ENCODE results near the gene RPL28.

GRCh38 chr19:55358493-55358892, 27.2 kb upstream of the RPL28 start:
- TF ChIP-seq, protein P1, sequence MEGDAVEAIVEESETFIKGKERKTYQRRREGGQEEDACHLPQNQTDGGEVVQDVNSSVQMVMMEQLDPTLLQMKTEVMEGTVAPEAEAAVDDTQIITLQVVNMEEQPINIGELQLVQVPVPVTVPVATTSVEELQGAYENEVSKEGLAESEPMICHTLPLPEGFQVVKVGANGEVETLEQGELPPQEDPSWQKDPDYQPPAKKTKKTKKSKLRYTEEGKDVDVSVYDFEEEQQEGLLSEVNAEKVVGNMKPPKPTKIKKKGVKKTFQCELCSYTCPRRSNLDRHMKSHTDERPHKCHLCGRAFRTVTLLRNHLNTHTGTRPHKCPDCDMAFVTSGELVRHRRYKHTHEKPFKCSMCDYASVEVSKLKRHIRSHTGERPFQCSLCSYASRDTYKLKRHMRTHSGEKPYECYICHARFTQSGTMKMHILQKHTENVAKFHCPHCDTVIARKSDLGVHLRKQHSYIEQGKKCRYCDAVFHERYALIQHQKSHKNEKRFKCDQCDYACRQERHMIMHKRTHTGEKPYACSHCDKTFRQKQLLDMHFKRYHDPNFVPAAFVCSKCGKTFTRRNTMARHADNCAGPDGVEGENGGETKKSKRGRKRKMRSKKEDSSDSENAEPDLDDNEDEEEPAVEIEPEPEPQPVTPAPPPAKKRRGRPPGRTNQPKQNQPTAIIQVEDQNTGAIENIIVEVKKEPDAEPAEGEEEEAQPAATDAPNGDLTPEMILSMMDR (IDR thresholded peaks at IDR 0.05), result no peak
- TF ChIP-seq POLR2A (IDR thresholded peaks at IDR 0.05), result no peak
